HCT116 (cell line): ENCODE measurements around the gene SAPCD2. TPM values are rescaled to one million over a fixed set of nuclear protein-coding genes. Genes with fewer than 3 reads are reported as not detected.

ENCODE experiments used
- ATAC-seq: fragments of 200-7000 bp; cut with Tn5 transposase; 2 replicates; pipeline ENCODE4 v1.9.1; 2020; ENCODE audit warnings: mild to moderate bottlenecking, moderate library complexity
- BruUV-seq: library from RNA; stranded (reverse); fragments of 400-500 nt; replicated peaks from 2 replicates; lab custom pipeline; 2021; lab: Mats Ljungman, UMichigan
- CTCF ChIA-PET: fragments of 300-600 bp; sonication (Branson Sonifier 250); formaldehyde crosslinking; loops from one replicate; lab custom pipeline; 2021; ENCODE audit warnings: antibody characterized with exemption; lab: Charles Lee
- POLR2A ChIA-PET: fragments of 300-600, 350-600 bp; sonication (Branson Sonifier 250); formaldehyde crosslinking; loops from one replicate; lab custom pipeline; 2021; ENCODE audit warnings: antibody characterized with exemption; lab: Charles Lee
- RAD21 ChIA-PET, 2 experiments: fragments of 300-600 bp; sonication (Branson Sonifier 250); formaldehyde crosslinking; loops; one replicate each; lab custom pipeline; 2023; ENCODE audit warnings: low total read pairs in 2 of 2; ENCODE audit not compliant: uncharacterized antibody in 2 of 2, unreplicated experiment in 2 of 2, low non-redundant PET in 1 of 2; lab: Charles Lee
- DNase-seq: peaks from one replicate; pipeline ENCODE4 v3.0.0-alpha.2; 2010; ENCODE audit warnings: low read depth, low spot score
- H2AFZ ChIP-seq: fragments of 200-600 bp; shearing (Covaris generic), sonication (generic); 2 replicates; pipeline ENCODE4 v1.6.1; 2017; ENCODE audit warnings: low read depth, mixed run types, mixed read lengths, antibody characterized with exemption, low read length; ENCODE audit not compliant: poor library complexity, severe bottlenecking
- H3K27ac ChIP-seq: 2 replicates; pipeline ENCODE4 v1.5.1; 2012; ENCODE audit warnings: low read depth, low read length
- H3K27me3 ChIP-seq: fragments of 200-600 bp; sonication (generic); 2 replicates; pipeline ENCODE4 v1.6.1; 2016; ENCODE audit warnings: mixed run types, low read length, mixed read lengths; ENCODE audit not compliant: insufficient read depth
- H3K36me3 ChIP-seq, 2 experiments: fragments of 200-500 bp in 1 of 2; fragments of 200-600 bp in 1 of 2; sonication (Bioruptor generic) in 1 of 2; sonication (generic) in 1 of 2; 2 replicates each; pipeline versions ENCODE4 v1.5.1 to v1.6.1; 2014 to 2016; ENCODE audit warnings: low read length in 2 of 2, inconsistent platforms in 1 of 2, mixed read lengths in 1 of 2, mixed run types in 1 of 2; ENCODE audit not compliant: insufficient read depth in 2 of 2, control insufficient read depth in 1 of 2
- H3K4me1 ChIP-seq, 2 experiments: fragments of 200-600 bp in 1 of 2; sonication (generic) in 1 of 2; 2 replicates each; pipeline versions ENCODE4 v1.5.1 to v1.6.1; 2012 to 2017; ENCODE audit warnings: low read length in 2 of 2, inconsistent platforms in 1 of 2, mild to moderate bottlenecking in 1 of 2, mixed read lengths in 1 of 2, mixed run types in 1 of 2, moderate library complexity in 1 of 2; ENCODE audit not compliant: insufficient read depth in 2 of 2, control insufficient read depth in 1 of 2
- H3K4me2 ChIP-seq: fragments of 200-600 bp; sonication (generic); 2 replicates; pipeline ENCODE4 v1.6.1; 2017; ENCODE audit warnings: mixed run types, low read length, mixed read lengths
- H3K4me3 ChIP-seq, 2 experiments: fragments of 200-600 bp in 1 of 2; sonication (generic) in 1 of 2; replicated peaks in 1 of 2; 2 replicates each; pipeline ENCODE4 v1.5.1; 2011 to 2016; ENCODE audit warnings: low read length in 2 of 2, control low read depth in 1 of 2, low read depth in 1 of 2, mild to moderate bottlenecking in 1 of 2, mixed read lengths in 1 of 2, mixed run types in 1 of 2
- H3K79me2 ChIP-seq: fragments of 200-600 bp; sonication (generic); 2 replicates; pipeline ENCODE4 v1.6.1; 2017; ENCODE audit warnings: mild to moderate bottlenecking, mixed run types, low read length, moderate library complexity, mixed read lengths; ENCODE audit not compliant: insufficient read depth
- H3K9ac ChIP-seq: fragments of 200-600 bp; sonication (generic); 2 replicates; pipeline ENCODE4 v1.6.1; 2016; ENCODE audit warnings: low read length, mixed read lengths
- H3K9me2 ChIP-seq: fragments of 200-600 bp; sonication (generic), shearing (Covaris generic); 2 replicates; pipeline ENCODE4 v1.6.1; 2017; ENCODE audit warnings: mixed run types, mild to moderate bottlenecking, moderate library complexity; ENCODE audit not compliant: insufficient read depth
- H3K9me3 ChIP-seq, 2 experiments: fragments of 200-500 bp in 1 of 2; fragments of 200-600 bp in 1 of 2; sonication (Bioruptor generic) in 1 of 2; sonication (generic) in 1 of 2; 2 replicates each; pipeline ENCODE4 v1.6.1; 2014 to 2017; ENCODE audit warnings: low read length in 2 of 2, mixed read lengths in 2 of 2, inconsistent platforms in 1 of 2, low read depth in 1 of 2, mild to moderate bottlenecking in 1 of 2, mixed run types in 1 of 2, moderate library complexity in 1 of 2; ENCODE audit not compliant: control insufficient read depth in 1 of 2, insufficient read depth in 1 of 2
- H4K20me1 ChIP-seq: fragments of 200-600 bp; sonication (generic), shearing (Covaris generic); 2 replicates; pipeline ENCODE4 v1.6.1; 2017; ENCODE audit warnings: mixed run types, mild to moderate bottlenecking, moderate library complexity; ENCODE audit not compliant: insufficient read depth
- EZH2 ChIP-seq: fragments of 200-600 bp; sonication (generic); IDR thresholded peaks from 2 replicates; pipeline ENCODE4 v1.6.1; 2017; ENCODE audit warnings: antibody characterized with exemption, mixed run types
- FOSL1 ChIP-seq: IDR thresholded peaks from 2 replicates; pipeline ENCODE4 v1.6.1; 2012; ENCODE audit warnings: low read depth
- MAX ChIP-seq: IDR thresholded peaks from 2 replicates; pipeline ENCODE4 v1.6.1; 2012
- POLR2AphosphoS5 ChIP-seq: IDR thresholded peaks from 2 replicates; pipeline ENCODE4 v1.6.1; 2011; ENCODE audit warnings: mild to moderate bottlenecking, low read depth, low read length, moderate library complexity
- SIN3A ChIP-seq: IDR thresholded peaks from 2 replicates; pipeline ENCODE4 v1.6.1; 2012; ENCODE audit warnings: low read depth
- TCF7L2 ChIP-seq: IDR thresholded peaks from 2 replicates; pipeline ENCODE4 v1.7.0; 2011; ENCODE audit warnings: borderline replicate concordance, inconsistent platforms; ENCODE audit not compliant: insufficient read depth, insufficient read length; ENCODE audit errors: extremely low read depth
- ZNF274 ChIP-seq: fragments of 200-500 bp; sonication (Bioruptor generic); IDR thresholded peaks from 2 replicates; pipeline ENCODE4 v1.6.1; 2014; ENCODE audit warnings: mild to moderate bottlenecking, low read depth, low read length, inconsistent platforms
- intact Hi-C: fragments of 100-400 bp; cut with micrococcal nuclease; formaldehyde crosslinking; loops from 2 replicates; pipeline ENCODE4 v1.10.0; 2022
- total RNA-seq: library from RNA; stranded (reverse); gene quantifications from one replicate; pipeline ENCODE4 v1.2.1, GENCODE V29; 2021; ENCODE audit not compliant: unreplicated experiment
- TF ChIP-seq, protein P1 (sequence below): IDR thresholded peaks from 2 replicates; pipeline ENCODE4 v1.6.1; 2012
- TF ChIP-seq, protein P2 (sequence below), 3 experiments: fragments of 200-600 bp in 1 of 3; sonication (generic) in 1 of 3; IDR thresholded peaks in 2 of 3; conservative IDR thresholded peaks in 1 of 3; 2 replicates each; pipeline ENCODE4 v1.5.1; 2012 to 2017; ENCODE audit warnings: low read depth in 2 of 3, low read length in 2 of 3, antibody characterized with exemption in 1 of 3, borderline replicate concordance in 1 of 3, control low read depth in 1 of 3, mild to moderate bottlenecking in 1 of 3, mixed read lengths in 1 of 3, mixed run types in 1 of 3, moderate library complexity in 1 of 3; ENCODE audit not compliant: insufficient read depth in 1 of 3

Gene SAPCD2
- total RNA-seq, 1 experiment from 2014 or later = 71.7 TPM

DNA sequence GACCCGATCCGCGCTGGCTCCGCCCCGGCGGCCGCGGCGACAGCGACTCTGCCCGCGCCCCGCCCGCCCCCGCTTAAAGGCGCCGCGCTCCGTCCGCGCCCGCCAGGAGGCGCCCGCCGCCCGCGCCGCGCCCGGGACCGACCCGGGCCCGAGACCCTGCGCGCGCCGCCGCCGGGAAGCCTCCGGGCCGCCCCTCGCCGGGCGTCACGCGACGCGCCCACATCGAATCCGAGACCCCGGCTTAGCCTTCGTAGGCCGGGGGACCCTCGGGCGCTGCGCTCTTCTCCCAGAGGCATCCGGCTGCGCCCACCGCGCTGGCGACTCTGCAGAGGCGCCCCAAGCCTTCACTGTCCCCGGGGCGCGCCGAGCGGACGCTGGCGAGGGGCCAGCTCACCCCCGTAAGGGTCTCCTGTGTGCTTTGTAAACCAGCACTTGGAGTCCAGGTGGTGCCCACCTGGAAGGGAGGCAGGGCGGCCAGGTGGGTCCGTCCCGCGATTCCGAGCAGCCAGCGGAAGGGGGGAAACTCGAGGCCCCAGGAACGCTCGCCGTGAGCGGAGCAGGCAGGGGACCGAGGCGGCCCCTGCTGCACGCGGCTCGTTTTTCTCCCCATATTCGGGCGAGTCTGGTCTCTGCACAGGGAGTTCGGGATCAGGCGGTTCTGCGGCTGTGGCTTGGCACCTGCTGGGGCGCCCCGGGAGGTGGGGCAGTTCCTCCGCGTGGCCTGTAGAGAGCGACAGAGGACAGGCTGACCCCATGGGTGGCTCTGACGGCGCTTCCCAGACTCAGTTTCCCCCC is 41.9 kb downstream of the SAPCD2 start:
- DNase-seq (no peak), ATAC-seq (peak; percentile 70)
- ChIA-PET RAD21 (interaction anchor here (1.2 kb wide), 2 partner anchors 80 to 81 kb away, joined by 4 read pairs; no protein-coding TSS in a partner anchor), CTCF (interaction anchor here (1.0 to 2.1 kb wide), 25 partner anchors 9 to 238 kb away, joined by 3 to 42 read pairs (median 6); partner anchors contain the start of genes AJM1, ENTPD2, FBXW5 and LRRC26), POLR2A (interaction anchor here (1.1 to 1.4 kb wide), 3 partner anchors 81 to 212 kb away, joined by 3 to 6 read pairs (median 3); partner anchors contain the start of gene TUBB4B)
- Histone ChIP-seq H3K27me3 (no peaks in the 10 kb centered on the region), H3K79me2 (peaks cover 31% of the 10 kb centered on the region), H3K9me2 (no peaks in the 10 kb centered on the region), H3K27ac (peak overlapping the region; percentile 85; the same call in 1 of the 2 replicates), H3K4me1 (peaks cover 32 to 48% of the 10 kb centered on the region in 2 experiments), H3K36me3 (no peaks in the 10 kb centered on the region), H3K4me2 (peak overlapping the region; percentile 100), H3K9me3 (no peaks in the 10 kb centered on the region), H3K9ac (peak overlapping the region; percentile 59), H4K20me1 (no peaks in the 10 kb centered on the region), H3K4me3 (peak overlapping the region; percentile 56 to 70), H2AFZ (peak overlapping the region; percentile 88)
- TF ChIP-seq, protein P1, sequence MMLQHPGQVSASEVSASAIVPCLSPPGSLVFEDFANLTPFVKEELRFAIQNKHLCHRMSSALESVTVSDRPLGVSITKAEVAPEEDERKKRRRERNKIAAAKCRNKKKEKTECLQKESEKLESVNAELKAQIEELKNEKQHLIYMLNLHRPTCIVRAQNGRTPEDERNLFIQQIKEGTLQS = no peak
- TF ChIP-seq POLR2AphosphoS5 = peak; percentile 13; the same call in 1 of the 2 replicates
- no peak for TF ChIP-seq ZNF274
- TF ChIP-seq SIN3A = no peak
- TF ChIP-seq FOSL1 = no peak
- TF ChIP-seq TCF7L2 = peak; percentile 8
- TF ChIP-seq MAX = no peak
- TF ChIP-seq, protein P2, sequence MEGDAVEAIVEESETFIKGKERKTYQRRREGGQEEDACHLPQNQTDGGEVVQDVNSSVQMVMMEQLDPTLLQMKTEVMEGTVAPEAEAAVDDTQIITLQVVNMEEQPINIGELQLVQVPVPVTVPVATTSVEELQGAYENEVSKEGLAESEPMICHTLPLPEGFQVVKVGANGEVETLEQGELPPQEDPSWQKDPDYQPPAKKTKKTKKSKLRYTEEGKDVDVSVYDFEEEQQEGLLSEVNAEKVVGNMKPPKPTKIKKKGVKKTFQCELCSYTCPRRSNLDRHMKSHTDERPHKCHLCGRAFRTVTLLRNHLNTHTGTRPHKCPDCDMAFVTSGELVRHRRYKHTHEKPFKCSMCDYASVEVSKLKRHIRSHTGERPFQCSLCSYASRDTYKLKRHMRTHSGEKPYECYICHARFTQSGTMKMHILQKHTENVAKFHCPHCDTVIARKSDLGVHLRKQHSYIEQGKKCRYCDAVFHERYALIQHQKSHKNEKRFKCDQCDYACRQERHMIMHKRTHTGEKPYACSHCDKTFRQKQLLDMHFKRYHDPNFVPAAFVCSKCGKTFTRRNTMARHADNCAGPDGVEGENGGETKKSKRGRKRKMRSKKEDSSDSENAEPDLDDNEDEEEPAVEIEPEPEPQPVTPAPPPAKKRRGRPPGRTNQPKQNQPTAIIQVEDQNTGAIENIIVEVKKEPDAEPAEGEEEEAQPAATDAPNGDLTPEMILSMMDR (IDR thresholded peaks at IDR 0.05 in 2 of 3, conservative IDR thresholded peaks at IDR 0.05 in 1 of 3; ENCODE audit: borderline replicate concordance in 1 of 3, insufficient read depth in 1 of 3, low read depth in 2 of 3, low read length in 2 of 3) = peak in 2 of 3 experiments; percentile 59 to 85; a peak in 4 of 6 replicates
- no peak for TF ChIP-seq EZH2
- BruUV-seq = no TSS peak
- intact Hi-C loops = loop anchor here (5.0 kb wide), 1 partner anchor 181 kb away; the partner anchor contains the start of gene PHPT1
